Effector memory CD4-positive, alpha-beta T cell (primary cell): ENCODE measurements around the gene HSPE1.

Experiments used
- DNase-seq, 3 donors: peaks; one replicate each; pipeline ENCODE4 v3.0.0-alpha.2; 2020
- H3K27ac ChIP-seq: 2 replicates; pipeline ENCODE4 v1.7.0; 2013; ENCODE audit warnings: mild to moderate bottlenecking, low read length, moderate library complexity; ENCODE audit not compliant: insufficient read depth, poor library complexity, severe bottlenecking
- H3K27me3 ChIP-seq: replicated peaks from 2 replicates; pipeline ENCODE4 v1.7.0; 2013; ENCODE audit warnings: mild to moderate bottlenecking, low read length; ENCODE audit not compliant: insufficient read depth, control insufficient read depth, poor library complexity, severe bottlenecking
- H3K36me3 ChIP-seq: 2 replicates; pipeline ENCODE4 v1.7.0; 2013; ENCODE audit warnings: mild to moderate bottlenecking, low read length, moderate library complexity; ENCODE audit not compliant: control insufficient read depth, insufficient read depth
- H3K4me1 ChIP-seq: 2 replicates; pipeline ENCODE4 v1.7.0; 2013; ENCODE audit warnings: low read length, mild to moderate bottlenecking; ENCODE audit not compliant: control insufficient read depth, insufficient read depth, poor library complexity, severe bottlenecking
- H3K4me3 ChIP-seq: 2 replicates; pipeline ENCODE4 v1.7.0; 2013; ENCODE audit warnings: low read length, low read depth, mild to moderate bottlenecking; ENCODE audit not compliant: insufficient read depth, poor library complexity, severe bottlenecking
- H3K9me3 ChIP-seq: 2 replicates; pipeline ENCODE4 v1.7.0; 2013; ENCODE audit warnings: mild to moderate bottlenecking, low read length, moderate library complexity; ENCODE audit not compliant: control insufficient read depth

The HSPE1 gene

GRCh38 chr2:197497326-197497725 is 2.9 kb upstream of the HSPE1 start:
- Histone ChIP-seq H3K27me3 (no peaks in the 10 kb centered on the region), H3K9me3 (no peaks in the 10 kb centered on the region), H3K27ac (no peak overlapping the region), H3K4me1 (peaks cover 23% of the 10 kb centered on the region), H3K4me3 (no peak overlapping the region), H3K36me3 (peaks cover 36% of the 10 kb centered on the region)
- DNase-seq = no peak

DNA sequence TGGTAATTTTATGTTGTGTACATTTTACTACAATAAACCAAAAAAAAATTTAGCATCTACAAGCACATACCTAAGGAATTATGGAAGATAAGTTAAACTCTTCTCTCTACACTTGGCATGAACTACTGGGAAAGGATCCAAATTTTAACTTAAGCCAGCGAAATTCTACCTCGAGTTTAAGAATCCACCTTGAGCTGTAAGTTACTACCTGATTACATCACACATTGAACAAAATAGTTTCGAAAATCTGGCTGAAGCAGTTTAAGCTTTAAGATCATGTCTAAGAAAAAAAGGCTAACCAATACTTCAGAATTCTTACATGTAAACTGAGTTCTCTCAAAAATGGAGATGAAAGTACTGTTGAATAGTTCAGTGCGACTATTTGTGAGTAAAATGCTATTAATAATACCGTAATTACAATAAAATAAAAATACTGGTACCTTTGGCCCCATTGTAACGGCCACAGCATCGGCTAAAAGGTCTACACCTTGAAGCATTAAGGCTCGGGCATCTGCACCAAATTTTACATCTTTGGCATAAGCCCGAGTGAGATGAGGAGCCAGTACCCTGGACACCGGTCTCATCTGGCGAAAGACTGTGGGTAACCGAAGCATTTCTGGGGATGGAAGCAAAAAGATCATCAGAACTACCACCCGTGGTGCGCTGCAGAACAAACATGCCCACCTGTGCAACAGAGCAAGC is 1.8 kb upstream of the HSPE1 start:
- Histone ChIP-seq H3K4me3 (peak overlapping the region; percentile 83), H3K27me3 (no peaks in the 10 kb centered on the region), H3K36me3 (peaks cover 26% of the 10 kb centered on the region), H3K9me3 (no peaks in the 10 kb centered on the region), H3K4me1 (peaks cover 23% of the 10 kb centered on the region), H3K27ac (peak overlapping the region; percentile 89)
- DNase-seq = no peak

GRCh38 chr2:197498937-197499593 is 1.1 kb upstream of the HSPE1 start:
- Histone ChIP-seq H3K36me3 (peaks cover 21% of the 10 kb centered on the region), H3K9me3 (no peaks in the 10 kb centered on the region), H3K4me1 (peaks cover 23% of the 10 kb centered on the region), H3K27me3 (no peaks in the 10 kb centered on the region), H3K4me3 (peak overlapping the region; percentile 83), H3K27ac (peak overlapping the region; percentile 89)
- peak; percentile 16 to 36 (median 18) for DNase-seq

DNA sequence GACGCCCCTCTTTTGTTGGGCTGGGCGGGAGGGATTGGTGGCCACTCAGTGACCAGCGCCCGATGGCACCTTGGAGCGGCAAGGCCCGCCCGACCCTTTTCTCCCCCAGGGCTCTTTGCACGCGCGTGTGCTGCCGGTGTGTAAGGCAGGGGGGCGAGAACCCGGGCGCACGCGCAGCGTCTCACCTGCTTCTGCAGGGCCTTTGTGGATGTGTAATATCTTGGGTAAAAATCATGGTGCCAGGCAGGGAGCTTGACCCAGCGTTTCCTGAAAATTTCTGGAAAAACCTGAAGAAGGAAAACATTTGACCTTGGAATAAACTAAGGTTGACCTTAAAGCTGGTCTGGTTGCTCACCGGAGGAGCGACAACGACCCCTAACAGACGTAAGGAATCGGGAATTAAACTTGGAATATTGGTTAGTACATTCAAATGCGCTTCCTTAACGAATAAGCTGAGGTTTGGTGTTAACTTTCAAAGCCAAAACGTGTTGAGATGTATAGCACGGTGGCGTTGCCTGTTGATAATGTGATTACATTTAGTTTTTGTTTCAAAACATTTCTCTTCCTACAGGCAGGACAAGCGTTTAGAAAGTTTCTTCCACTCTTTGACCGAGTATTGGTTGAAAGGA is 438 bp downstream of the HSPE1 start:
- Histone ChIP-seq H3K4me3 (peak overlapping the region; percentile 83), H3K9me3 (no peaks in the 10 kb centered on the region), H3K27ac (peak overlapping the region; percentile 89), H3K4me1 (peaks cover 23% of the 10 kb centered on the region), H3K36me3 (peaks cover 14% of the 10 kb centered on the region), H3K27me3 (no peaks in the 10 kb centered on the region)
- no peak for DNase-seq

- no peak for DNase-seq
- no peaks in the 10 kb centered on the region for H3K9me3 ChIP-seq
- H3K27ac ChIP-seq = peak overlapping the region; percentile 89
- peaks cover 11% of the 10 kb centered on the region for H3K4me1 ChIP-seq
- H3K36me3 ChIP-seq = peaks cover 5% of the 10 kb centered on the region
- H3K4me3 ChIP-seq = no peak overlapping the region
- no peaks in the 10 kb centered on the region for H3K27me3 ChIP-seq
Observed at GRCh38 chr2:197502201-197502600, 2.0 kb downstream of the HSPE1 start.

GRCh38 chr2:197502685-197503084 is 2.5 kb downstream of the HSPE1 start:
- H3K36me3 ChIP-seq = peaks cover 5% of the 10 kb centered on the region
- peaks cover 9% of the 10 kb centered on the region for H3K4me1 ChIP-seq
- no peaks in the 10 kb centered on the region for H3K9me3 ChIP-seq
- H3K4me3 ChIP-seq = no peak overlapping the region
- peak overlapping the region; percentile 89 for H3K27ac ChIP-seq
- H3K27me3 ChIP-seq = no peaks in the 10 kb centered on the region
- DNase-seq = no peak

- H3K27ac ChIP-seq = no peak overlapping the region
- no peaks in the 10 kb centered on the region for H3K9me3 ChIP-seq
- no peak for DNase-seq
- H3K36me3 ChIP-seq = peaks cover 5% of the 10 kb centered on the region
- no peak overlapping the region for H3K4me3 ChIP-seq
- H3K4me1 ChIP-seq = no peaks in the 10 kb centered on the region
- H3K27me3 ChIP-seq = no peaks in the 10 kb centered on the region
Observed at GRCh38 chr2:197504000-197504399, 3.8 kb downstream of the HSPE1 start.

- no peak overlapping the region for H3K27ac ChIP-seq
- H3K4me1 ChIP-seq = no peaks in the 10 kb centered on the region
- no peak for DNase-seq
- no peaks in the 10 kb centered on the region for H3K27me3 ChIP-seq
- H3K4me3 ChIP-seq = no peak overlapping the region
- no peaks in the 10 kb centered on the region for H3K9me3 ChIP-seq
- H3K36me3 ChIP-seq = peaks cover 5% of the 10 kb centered on the region
Observed at GRCh38 chr2:197504512-197504911, 4.3 kb downstream of the HSPE1 start.

DNA sequence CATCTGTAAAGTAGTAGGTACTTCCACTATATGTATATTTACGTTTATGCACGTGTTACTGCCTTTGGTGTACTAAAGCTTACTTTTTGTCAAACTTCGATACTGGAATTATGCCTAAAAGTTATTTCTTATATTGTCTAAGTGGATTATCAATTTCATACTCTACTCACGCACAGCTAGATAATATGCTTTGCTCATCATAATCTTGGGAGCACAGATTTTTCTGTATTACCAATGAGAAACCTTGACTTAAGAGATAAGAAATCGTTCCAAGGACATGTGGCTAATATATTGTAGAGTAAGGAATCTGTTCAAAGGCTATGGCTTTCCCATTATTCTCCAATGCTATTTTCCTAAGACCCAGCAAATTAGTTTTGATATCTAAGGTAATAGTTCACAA is 6.5 kb downstream of the HSPE1 start:
- Histone ChIP-seq H3K4me3 (no peak overlapping the region), H3K9me3 (no peaks in the 10 kb centered on the region), H3K4me1 (no peaks in the 10 kb centered on the region), H3K27me3 (no peaks in the 10 kb centered on the region), H3K27ac (no peak overlapping the region), H3K36me3 (peaks cover 5% of the 10 kb centered on the region)
- no peak for DNase-seq

GRCh38 chr2:197513915-197514314 is 13.7 kb downstream of the HSPE1 start:
- no peaks in the 10 kb centered on the region for H3K9me3 ChIP-seq
- no peak for DNase-seq
- peaks cover 12% of the 10 kb centered on the region for H3K4me1 ChIP-seq
- H3K27me3 ChIP-seq = no peaks in the 10 kb centered on the region
- no peaks in the 10 kb centered on the region for H3K36me3 ChIP-seq
- no peak overlapping the region for H3K27ac ChIP-seq
- no peak overlapping the region for H3K4me3 ChIP-seq
